Measurements from ENCODE around the gene PPP1R37.

Gene PPP1R37

DNA sequence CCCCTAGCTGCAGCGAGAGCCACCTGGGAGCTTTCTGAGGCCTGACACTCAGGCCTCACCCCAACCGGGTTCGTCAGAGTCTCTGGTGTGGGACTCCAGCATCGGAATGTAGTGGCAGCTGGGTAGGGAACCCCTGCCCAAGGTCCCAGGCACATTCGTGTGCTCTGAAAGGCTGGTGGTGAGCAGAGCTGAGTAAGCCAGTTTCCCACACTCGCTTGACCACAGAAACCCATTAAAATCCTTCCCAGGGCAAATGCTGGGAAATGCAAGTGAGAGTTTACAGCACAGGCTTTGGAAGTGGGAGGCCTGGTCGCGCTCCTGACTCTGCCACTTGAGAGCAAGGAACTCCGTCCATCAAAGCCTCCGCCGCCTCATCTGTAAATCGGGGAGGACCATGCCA lies 80.8 kb downstream of the PPP1R37 start:
- no peak for DNase-seq

DNA sequence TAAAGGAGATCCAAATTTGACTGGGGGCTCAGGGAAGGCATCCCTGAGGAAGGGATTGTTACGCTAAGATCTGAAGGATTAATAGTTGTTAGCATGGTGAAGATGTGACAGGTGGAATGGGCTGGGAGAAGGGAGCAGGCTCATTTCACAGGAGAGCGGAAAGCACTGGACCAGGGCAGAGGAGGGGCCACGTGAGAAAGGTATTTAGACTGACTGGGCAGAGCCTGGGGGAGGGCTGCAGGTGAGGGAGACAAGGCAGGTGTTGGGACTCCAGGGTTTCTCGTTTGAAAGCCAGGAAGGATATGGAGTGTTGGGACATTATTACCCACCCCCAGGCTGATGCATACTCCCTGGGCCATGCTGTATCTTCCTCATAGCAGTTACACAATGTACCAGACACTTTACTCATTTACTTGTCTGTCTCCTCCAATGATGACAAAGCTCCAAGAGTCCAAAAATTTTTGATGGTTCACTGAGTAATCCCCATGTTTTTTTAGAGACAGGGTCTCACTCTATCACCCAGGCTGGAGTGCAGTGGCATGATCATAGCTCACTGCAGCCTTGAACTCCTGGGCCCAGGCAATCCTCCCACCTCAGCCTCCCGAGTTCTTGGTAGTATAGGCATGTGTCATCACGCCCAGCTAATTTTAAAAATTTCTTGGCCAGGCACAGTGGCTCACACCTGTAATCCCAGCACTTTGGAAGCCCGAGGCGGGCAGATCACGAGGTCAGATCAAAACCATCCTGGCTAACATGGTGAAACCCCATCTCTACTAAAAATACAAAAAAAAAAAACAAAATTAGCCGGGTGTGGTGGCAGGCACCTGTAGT lies 82.8 kb downstream of the PPP1R37 start:
- no peak for DNase-seq

- DNase-seq: no peak
Measured at GRCh38 chr19:45177817-45178261, 84.9 kb downstream of the PPP1R37 start, which contains the start of gene TRAPPC6A. Gene TRAPPC6A (minus strand): TSS chr19:45178237. CDS start chr19:45178218, 19 bp downstream.

DNA sequence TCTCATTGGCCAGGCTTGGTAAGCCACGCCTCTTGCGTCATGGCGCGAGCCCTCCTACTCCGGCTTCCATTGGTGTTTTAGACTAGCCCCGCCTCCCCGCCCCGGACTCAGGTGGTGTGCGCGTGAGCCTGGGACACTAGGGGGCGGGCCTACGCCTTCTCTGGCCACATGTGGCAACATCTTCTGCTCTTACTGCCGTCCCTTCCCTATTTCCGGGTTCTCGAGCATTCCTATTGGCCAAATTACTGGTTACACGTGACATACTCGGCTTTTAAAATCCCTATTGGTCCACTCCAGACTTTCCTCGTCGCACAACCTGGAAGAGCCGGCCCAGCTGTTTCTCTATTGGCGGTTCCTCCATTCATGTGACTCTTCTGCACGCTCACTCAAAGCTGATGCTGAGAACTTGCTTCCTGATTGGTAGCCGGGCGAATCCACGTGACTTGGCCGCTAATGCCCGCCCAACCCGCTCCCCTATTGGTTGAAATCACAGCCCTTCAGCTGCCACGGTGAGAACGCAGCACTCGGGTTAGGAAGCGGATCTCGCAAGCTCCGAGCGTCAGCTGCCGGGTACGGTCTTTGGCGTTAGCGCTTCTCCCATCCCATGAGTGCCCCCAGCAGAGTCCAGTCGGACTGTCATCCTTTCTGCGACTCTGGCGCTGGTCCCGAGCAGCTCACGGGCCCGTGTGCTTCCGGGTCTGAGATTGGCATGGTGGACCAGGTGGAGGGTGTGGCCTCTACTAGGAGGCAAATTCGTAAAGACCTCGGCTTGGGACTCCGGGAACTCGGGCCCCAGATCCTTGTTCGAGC lies 85.5 kb downstream of the PPP1R37 start, which contains the start of gene BLOC1S3:
BLOC1S3 (plus strand) TSS at position 523 of the 810 bp plus-strand sequence. CDS start 513 bp downstream, outside the sequence.
- DNase-seq: peak; percentile 100

- no peak for DNase-seq
Measured at GRCh38 chr19:45179072-45179891, 86.3 kb downstream of the PPP1R37 start.

DNA sequence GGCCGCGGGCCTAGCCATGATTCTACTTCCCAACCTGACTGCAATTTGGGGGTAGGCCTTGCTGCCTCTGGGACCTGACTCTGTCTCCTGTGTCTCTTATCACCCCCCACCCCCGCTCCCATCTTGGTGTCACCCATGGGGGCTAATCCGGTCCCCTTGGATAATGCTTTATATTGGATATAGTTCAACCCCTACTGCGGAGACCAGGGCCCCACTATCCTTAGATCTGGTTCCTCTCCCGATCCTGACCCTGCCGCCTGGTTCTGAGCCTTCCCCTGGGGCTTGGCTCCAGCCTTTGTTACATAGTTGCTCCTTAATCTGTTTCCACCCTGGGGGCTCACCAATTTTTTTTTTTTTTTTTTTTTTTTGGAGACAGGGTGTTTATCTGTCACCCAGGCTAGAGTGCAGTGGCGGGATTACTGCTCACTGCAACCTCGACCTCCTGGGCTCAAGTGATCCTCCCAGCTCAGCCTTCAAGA lies 87.0 kb downstream of the PPP1R37 start:
- DNase-seq: no peak

GRCh38 chr19:45180936-45181335 lies 88.0 kb downstream of the PPP1R37 start:
- no peak for DNase-seq

DNA sequence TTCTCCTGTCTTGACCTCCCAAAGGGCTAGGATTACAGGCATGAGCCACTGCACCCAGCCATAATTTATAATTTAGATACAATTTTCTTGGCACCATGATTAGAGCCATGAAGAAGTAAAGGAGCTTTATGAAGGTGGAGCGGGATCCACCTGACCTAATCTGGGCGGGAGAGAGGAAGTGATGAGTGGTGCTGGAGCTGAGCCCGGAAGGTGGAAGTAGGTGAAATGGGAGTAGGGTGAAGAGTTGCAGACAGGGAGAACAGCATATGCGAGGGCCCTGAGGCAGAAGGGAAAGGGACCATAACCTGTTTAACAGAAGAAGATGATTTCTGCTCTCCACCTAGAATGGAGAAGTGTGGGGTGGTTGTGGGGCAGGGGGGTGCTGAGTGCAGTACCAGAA lies 89.8 kb downstream of the PPP1R37 start:
- DNase-seq: no peak

- DNase-seq: no peak
Measured at GRCh38 chr19:45184115-45184514, 91.1 kb downstream of the PPP1R37 start.

GRCh38 chr19:45186509-45187334 lies 93.7 kb downstream of the PPP1R37 start:
- DNase-seq: no peak

- no peak for DNase-seq
Measured at GRCh38 chr19:45187421-45188100, 94.6 kb downstream of the PPP1R37 start.

GRCh38 chr19:45189971-45190370 lies 97.0 kb downstream of the PPP1R37 start:
- DNase-seq: no peak

DNA sequence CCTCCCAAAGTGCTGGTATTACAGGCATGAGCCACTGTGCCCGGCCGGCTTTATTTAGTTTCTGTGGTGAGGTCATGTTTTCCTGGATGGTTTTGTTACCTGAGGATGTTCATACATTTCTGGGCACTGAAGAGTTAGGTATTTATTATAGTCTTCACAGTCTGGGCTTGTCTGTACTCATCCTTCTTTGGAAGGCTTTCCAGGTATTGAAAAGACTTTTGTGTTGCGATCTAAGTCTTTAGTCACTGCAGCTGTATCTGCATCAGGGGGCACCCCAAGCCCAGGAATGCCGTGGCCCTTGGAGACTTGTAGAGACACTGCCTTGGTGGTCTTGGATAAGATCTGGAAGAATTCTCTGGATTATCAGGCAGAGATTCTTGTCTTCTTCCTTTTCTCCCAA lies 98.4 kb downstream of the PPP1R37 start:
- DNase-seq: no peak

GRCh38 chr19:45195764-45196163 lies 102.8 kb downstream of the PPP1R37 start:
- no peak for DNase-seq

Data from CD4-positive, alpha-beta T cell treated with Interferon gamma for 1 hour (primary cell).